T1000 (cell line): ENCODE measurements around the gene DCUN1D3.
"Not testable (repeated sequence)": the region's sequence is repeated elsewhere in the genome, so short reads cannot be mapped to it uniquely, and the experiment has no call there.

Experiments used
- DNase-seq: peaks from one replicate; lab custom pipeline; 2025; ENCODE audit warnings: mixed read lengths; lab: John Stamatoyannopoulos, UW

Gene DCUN1D3

GRCh38 chr16:20887207-20887606, 13.0 kb downstream of the DCUN1D3 start:
- DNase-seq: no peak

GRCh38 chr16:20886320-20886719, 13.8 kb downstream of the DCUN1D3 start:
- no peak for DNase-seq

- no peak for DNase-seq
Measured at GRCh38 chr16:20884240-20884556, 16.0 kb downstream of the DCUN1D3 start.

- no peak for DNase-seq
Measured at GRCh38 chr16:20883554-20884239, 16.5 kb downstream of the DCUN1D3 start.

GRCh38 chr16:20881503-20881878, 18.7 kb downstream of the DCUN1D3 start:
- no peak for DNase-seq

- DNase-seq: no peak
Measured at GRCh38 chr16:20880867-20881502, 19.2 kb downstream of the DCUN1D3 start.

- no peak for DNase-seq
Measured at GRCh38 chr16:20879175-20880040, 20.8 kb downstream of the DCUN1D3 start.

- DNase-seq: no peak
Measured at GRCh38 chr16:20878682-20879147, 21.4 kb downstream of the DCUN1D3 start.

- no peak for DNase-seq
Measured at GRCh38 chr16:20875355-20875650, 24.9 kb downstream of the DCUN1D3 start.

GRCh38 chr16:20874088-20874581, 26.0 kb downstream of the DCUN1D3 start:
- no peak for DNase-seq

GRCh38 chr16:20873331-20873730, 26.8 kb downstream of the DCUN1D3 start:
- no peak for DNase-seq

- no peak for DNase-seq
Measured at GRCh38 chr16:20871941-20872815, 28.0 kb downstream of the DCUN1D3 start.

GRCh38 chr16:20871258-20871657, 28.9 kb downstream of the DCUN1D3 start:
- no peak for DNase-seq

GRCh38 chr16:20870122-20870820, 29.9 kb downstream of the DCUN1D3 start:
- DNase-seq: no peak

- no peak for DNase-seq
Measured at GRCh38 chr16:20868890-20869289, 31.3 kb downstream of the DCUN1D3 start.

GRCh38 chr16:20867585-20867984, 32.6 kb downstream of the DCUN1D3 start:
- no peak for DNase-seq

GRCh38 chr16:20866801-20867200, 33.4 kb downstream of the DCUN1D3 start:
- DNase-seq: no peak

- DNase-seq: peak; percentile 45
Measured at GRCh38 chr16:20866145-20866772, 33.9 kb downstream of the DCUN1D3 start.

- no peak for DNase-seq
Measured at GRCh38 chr16:20865420-20866131, 34.6 kb downstream of the DCUN1D3 start.

- DNase-seq: not testable (repeated sequence)
Measured at GRCh38 chr16:20864376-20864775, 35.8 kb downstream of the DCUN1D3 start.
